ENCODE results near the gene PCDHAC1. TPM values are rescaled to one million over a fixed set of nuclear protein-coding genes. Genes with fewer than 3 reads are reported as not detected.

Gene PCDHAC1
- total RNA-seq, 1 donor from 2014 or later = 5.9 TPM

DNA sequence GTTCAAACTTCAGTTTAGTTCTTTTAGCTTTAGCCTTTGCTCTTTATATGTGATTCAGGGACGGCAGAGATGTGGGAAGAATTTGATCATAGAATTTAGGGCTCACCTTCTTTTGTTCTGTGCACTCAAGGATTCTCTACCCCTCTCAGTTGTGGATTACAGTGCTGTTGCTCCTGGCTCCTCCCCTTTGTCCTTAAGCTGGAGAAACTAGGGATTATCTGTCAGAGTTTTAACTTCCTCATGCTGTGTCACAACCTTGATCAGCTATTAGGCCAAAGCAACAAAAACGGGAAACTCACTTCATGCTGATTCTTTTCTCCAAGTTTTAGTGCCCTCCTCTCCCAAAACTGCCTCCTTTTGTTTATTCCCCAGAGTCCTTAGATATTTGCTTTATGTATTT lies 27.1 kb downstream of the PCDHAC1 start:
- H3K4me1 ChIP-seq (ENCODE audit: insufficient read depth, low read length) = no peaks in the 10 kb centered on the region
- H3K9me3 ChIP-seq (ENCODE audit: insufficient read depth, low read depth, low read length) = no peaks in the 10 kb centered on the region
- Mint-ChIP-seq H3K27me3 (ENCODE audit: low read depth, unreplicated experiment) (no peaks in the 10 kb centered on the region), H3K36me3 (ENCODE audit: low read depth, unreplicated experiment) (peaks cover 10% of the 10 kb centered on the region), H3K4me3 (ENCODE audit: unreplicated experiment) (no peak overlapping the region), H3K9me3 (ENCODE audit: unreplicated experiment) (peaks cover 2% of the 10 kb centered on the region), H3K27ac (ENCODE audit: unreplicated experiment) (no peak overlapping the region), H3K4me1 (ENCODE audit: low read depth, unreplicated experiment) (no peaks in the 10 kb centered on the region)
- no peak overlapping the region for H3K4me2 ChIP-seq (ENCODE audit: low read length)
- no peak overlapping the region for H3K9ac ChIP-seq (ENCODE audit: low read length)
- H2AFZ ChIP-seq (ENCODE audit: low read depth, low read length) = no peak overlapping the region
- TF ChIP-seq EZH2 (IDR thresholded peaks at IDR 0.05; ENCODE audit: insufficient read depth, low read length) (no peak), CTCF (IDR thresholded peaks at IDR 0.05; ENCODE audit: insufficient read depth, low read depth, low read length) (no peak)
- H3K4me3 ChIP-seq (ENCODE audit: insufficient read depth, low read depth, low read length) = no peak overlapping the region
- FAIRE-seq (no peak), DNase-seq (ENCODE audit: low read depth) (no peak)
- H3K79me2 ChIP-seq (ENCODE audit: insufficient read depth, low read length) = no peaks in the 10 kb centered on the region
- H3K27me3 ChIP-seq (ENCODE audit: insufficient read depth, low read length) = no peaks in the 10 kb centered on the region
- no peaks in the 10 kb centered on the region for H3K36me3 ChIP-seq (ENCODE audit: insufficient read depth, low read length)
- H4K20me1 ChIP-seq (ENCODE audit: insufficient read depth, low read length) = no peaks in the 10 kb centered on the region
- no peak overlapping the region for H3K27ac ChIP-seq (ENCODE audit: low read depth, low read length)

DNA sequence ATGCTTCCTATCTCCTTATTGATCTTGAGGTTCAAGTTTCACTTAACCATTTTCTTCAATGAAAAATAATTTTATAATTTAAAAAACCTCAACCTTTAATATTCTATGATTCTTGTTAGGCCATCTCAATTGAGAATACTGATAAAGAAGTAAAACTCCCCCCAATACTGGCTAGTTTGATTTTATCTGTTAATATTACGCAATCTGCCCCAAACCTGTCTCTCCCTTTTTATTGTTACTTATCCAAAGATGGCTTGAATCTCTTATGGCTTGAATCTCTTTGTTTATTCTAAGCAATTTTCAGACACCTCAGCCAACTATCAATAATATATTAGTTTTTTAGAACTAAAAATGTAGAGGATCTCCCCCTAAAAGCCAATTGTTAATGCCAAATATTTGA lies 36.1 kb downstream of the PCDHAC1 start:
- TF ChIP-seq EZH2 (IDR thresholded peaks at IDR 0.05; ENCODE audit: insufficient read depth, low read length) (no peak), CTCF (IDR thresholded peaks at IDR 0.05; ENCODE audit: insufficient read depth, low read depth, low read length) (no peak)

GRCh38 chr5:140964356-140964755 lies 38.3 kb downstream of the PCDHAC1 start:
- Histone ChIP-seq H3K9me3 (ENCODE audit: insufficient read depth, low read depth, low read length) (peaks cover 3% of the 10 kb centered on the region), H3K4me3 (ENCODE audit: insufficient read depth, low read depth, low read length) (no peak overlapping the region), H3K36me3 (ENCODE audit: insufficient read depth, low read length) (no peaks in the 10 kb centered on the region), H2AFZ (ENCODE audit: low read depth, low read length) (no peak overlapping the region), H4K20me1 (ENCODE audit: insufficient read depth, low read length) (no peaks in the 10 kb centered on the region), H3K27me3 (ENCODE audit: insufficient read depth, low read length) (peaks cover 5% of the 10 kb centered on the region), H3K4me1 (ENCODE audit: insufficient read depth, low read length) (no peaks in the 10 kb centered on the region), H3K27ac (ENCODE audit: low read depth, low read length) (no peak overlapping the region), H3K79me2 (ENCODE audit: insufficient read depth, low read length) (no peaks in the 10 kb centered on the region), H3K9ac (ENCODE audit: low read length) (no peak overlapping the region), H3K4me2 (ENCODE audit: low read length) (no peak overlapping the region)
- peaks cover 15% of the 10 kb centered on the region for H3K4me1 Mint-ChIP-seq (ENCODE audit: low read depth, unreplicated experiment)
- no peak for DNase-seq (ENCODE audit: low read depth)
- H3K4me3 Mint-ChIP-seq (ENCODE audit: unreplicated experiment) = no peak overlapping the region
- H3K36me3 Mint-ChIP-seq (ENCODE audit: low read depth, unreplicated experiment) = peaks cover 4% of the 10 kb centered on the region
- no peak for FAIRE-seq
- no peaks in the 10 kb centered on the region for H3K9me3 Mint-ChIP-seq (ENCODE audit: unreplicated experiment)
- TF ChIP-seq CTCF (IDR thresholded peaks at IDR 0.05; ENCODE audit: insufficient read depth, low read depth, low read length) = no peak
- TF ChIP-seq EZH2 (IDR thresholded peaks at IDR 0.05; ENCODE audit: insufficient read depth, low read length) = no peak
- H3K27ac Mint-ChIP-seq (ENCODE audit: unreplicated experiment) = no peak overlapping the region
- no peaks in the 10 kb centered on the region for H3K27me3 Mint-ChIP-seq (ENCODE audit: low read depth, unreplicated experiment)

More for the DNA sequence above, 36.1 kb downstream of the PCDHAC1 start:
- H3K4me3 ChIP-seq (ENCODE audit: insufficient read depth, low read depth, low read length) = no peak overlapping the region
- no peaks in the 10 kb centered on the region for H3K4me1 ChIP-seq (ENCODE audit: insufficient read depth, low read length)
- H3K9me3 ChIP-seq (ENCODE audit: insufficient read depth, low read depth, low read length) = no peaks in the 10 kb centered on the region
- Mint-ChIP-seq H3K4me1 (ENCODE audit: low read depth, unreplicated experiment) (peaks cover 15% of the 10 kb centered on the region), H3K27me3 (ENCODE audit: low read depth, unreplicated experiment) (no peaks in the 10 kb centered on the region), H3K36me3 (ENCODE audit: low read depth, unreplicated experiment) (no peaks in the 10 kb centered on the region), H3K4me3 (ENCODE audit: unreplicated experiment) (no peak overlapping the region), H3K27ac (ENCODE audit: unreplicated experiment) (no peak overlapping the region), H3K9me3 (ENCODE audit: unreplicated experiment) (no peaks in the 10 kb centered on the region)
- no peaks in the 10 kb centered on the region for H4K20me1 ChIP-seq (ENCODE audit: insufficient read depth, low read length)
- H3K27ac ChIP-seq (ENCODE audit: low read depth, low read length) = no peak overlapping the region
- H2AFZ ChIP-seq (ENCODE audit: low read depth, low read length) = no peak overlapping the region
- H3K79me2 ChIP-seq (ENCODE audit: insufficient read depth, low read length) = no peaks in the 10 kb centered on the region
- H3K27me3 ChIP-seq (ENCODE audit: insufficient read depth, low read length) = peaks cover 2% of the 10 kb centered on the region
- H3K4me2 ChIP-seq (ENCODE audit: low read length) = no peak overlapping the region
- no peak overlapping the region for H3K9ac ChIP-seq (ENCODE audit: low read length)
- no peak for FAIRE-seq
- H3K36me3 ChIP-seq (ENCODE audit: insufficient read depth, low read length) = no peaks in the 10 kb centered on the region
- DNase-seq (ENCODE audit: low read depth) = no peak
